NOMO-1 (cell line): Measurements from ENCODE around the gene YEATS4.

Source experiments
- DNase-seq, 2 experiments: peaks; one replicate each; lab custom pipeline; 2025; ENCODE audit not compliant: unreplicated experiment in 2 of 2; lab: John Stamatoyannopoulos, UW

Gene YEATS4

GRCh38 chr12:69341328-69341727 is 18.2 kb upstream of the YEATS4 start:
- peak; percentile 68 to 80 for DNase-seq

GRCh38 chr12:69342421-69342820 is 17.1 kb upstream of the YEATS4 start:
- no peak for DNase-seq

GRCh38 chr12:69343357-69343756 is 16.2 kb upstream of the YEATS4 start:
- peak; percentile 42 to 84 for DNase-seq

DNA sequence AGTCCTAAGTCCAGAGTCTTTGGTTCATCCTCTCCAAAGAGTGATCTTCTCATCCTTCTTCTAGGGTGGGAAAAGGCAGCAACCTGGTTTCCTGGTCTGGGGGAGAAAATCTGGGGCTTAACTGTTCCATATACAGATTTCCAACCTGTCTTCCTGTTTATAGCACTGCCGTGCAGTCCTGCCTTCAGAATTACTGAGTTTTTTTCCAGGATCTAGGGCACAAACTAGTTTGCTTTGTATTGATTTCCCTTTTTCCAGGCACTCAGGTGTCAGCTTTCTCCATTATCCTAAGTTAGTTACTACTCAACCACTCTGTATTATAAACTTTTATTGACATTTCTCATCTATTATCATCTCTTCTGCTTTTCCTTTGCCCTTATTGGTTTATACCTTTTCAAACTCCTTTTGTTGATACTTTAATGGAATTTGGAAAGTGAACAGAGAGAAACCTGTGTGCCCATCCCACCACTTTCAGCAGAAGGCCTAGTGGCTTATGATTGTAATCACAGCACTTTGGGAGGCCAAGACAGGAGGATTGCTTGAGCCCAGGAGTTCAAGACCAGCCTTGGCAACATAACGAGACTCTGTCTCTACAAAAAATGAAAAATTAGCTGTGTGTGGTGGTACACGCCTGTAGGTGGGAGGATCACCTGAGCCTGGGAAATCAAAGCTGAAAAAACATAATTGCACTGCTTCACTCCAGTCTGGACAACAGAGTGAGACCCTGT is 15.5 kb upstream of the YEATS4 start:
- no peak for DNase-seq

- no peak for DNase-seq
Observed at GRCh38 chr12:69345077-69345476, 14.5 kb upstream of the YEATS4 start.

GRCh38 chr12:69345742-69346141 is 13.8 kb upstream of the YEATS4 start:
- no peak for DNase-seq

DNA sequence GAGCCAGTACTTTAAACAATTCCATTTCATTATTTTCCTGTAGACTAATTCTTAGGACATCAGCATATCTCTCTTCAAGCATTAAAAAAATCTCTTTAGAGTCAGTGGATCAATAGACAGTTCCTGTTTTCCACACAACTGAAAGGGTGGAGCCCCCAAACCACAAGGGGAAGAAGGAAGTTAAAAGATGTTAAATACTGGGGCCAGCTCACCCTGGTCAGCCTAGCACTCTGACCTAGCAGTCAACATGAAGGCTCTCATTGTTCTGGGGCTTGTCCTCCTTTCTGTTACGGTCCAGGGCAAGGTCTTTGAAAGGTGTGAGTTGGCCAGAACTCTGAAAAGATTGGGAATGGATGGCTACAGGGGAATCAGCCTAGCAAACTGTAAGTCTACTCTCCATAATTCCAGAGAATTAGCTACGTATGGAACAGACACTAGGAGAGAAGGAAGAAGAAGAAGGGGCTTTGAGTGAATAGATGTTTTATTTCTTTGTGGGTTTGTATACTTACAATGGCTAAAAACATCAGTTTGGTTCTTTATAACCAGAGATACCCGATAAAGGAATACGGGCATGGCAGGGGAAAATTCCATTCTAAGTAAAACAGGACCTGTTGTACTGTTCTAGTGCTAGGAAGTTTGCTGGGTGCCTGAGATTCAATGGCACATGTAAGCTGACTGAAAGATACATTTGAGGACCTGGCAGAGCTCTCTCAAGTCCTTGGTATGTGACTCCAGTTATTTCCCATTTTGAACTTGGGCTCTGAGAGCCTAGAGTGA is 11.2 kb upstream of the YEATS4 start, which contains the start of gene LYZ:
LYZ (plus strand) TSS at position 220 of the 777 bp plus-strand sequence; CDS start at position 248, 28 bp downstream.
- peak; percentile 95 to 97 for DNase-seq

DNA sequence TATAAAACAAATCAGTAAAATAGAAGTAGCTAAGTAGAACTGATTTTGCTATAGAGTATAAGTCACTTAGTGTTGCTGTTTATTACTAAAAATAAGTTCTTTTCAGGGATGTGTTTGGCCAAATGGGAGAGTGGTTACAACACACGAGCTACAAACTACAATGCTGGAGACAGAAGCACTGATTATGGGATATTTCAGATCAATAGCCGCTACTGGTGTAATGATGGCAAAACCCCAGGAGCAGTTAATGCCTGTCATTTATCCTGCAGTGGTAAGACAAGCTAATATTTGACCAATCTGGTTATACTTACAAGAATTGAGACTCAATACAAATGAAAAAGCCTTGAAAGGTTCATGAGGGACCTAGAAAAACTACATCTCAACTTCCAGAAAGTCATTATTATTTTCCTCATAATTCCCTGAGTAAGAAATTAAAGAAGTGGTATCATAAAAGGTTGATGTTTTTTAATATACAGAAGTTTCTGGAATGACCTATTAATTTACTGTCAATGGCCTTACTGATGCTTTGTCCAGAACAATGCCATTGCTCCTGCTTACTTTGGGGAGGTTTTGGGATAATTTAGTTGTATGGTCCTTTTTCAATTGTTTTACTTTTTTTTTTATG is 9.4 kb upstream of the YEATS4 start:
- no peak for DNase-seq

GRCh38 chr12:69350777-69351176 is 8.8 kb upstream of the YEATS4 start:
- DNase-seq, result no peak

DNA sequence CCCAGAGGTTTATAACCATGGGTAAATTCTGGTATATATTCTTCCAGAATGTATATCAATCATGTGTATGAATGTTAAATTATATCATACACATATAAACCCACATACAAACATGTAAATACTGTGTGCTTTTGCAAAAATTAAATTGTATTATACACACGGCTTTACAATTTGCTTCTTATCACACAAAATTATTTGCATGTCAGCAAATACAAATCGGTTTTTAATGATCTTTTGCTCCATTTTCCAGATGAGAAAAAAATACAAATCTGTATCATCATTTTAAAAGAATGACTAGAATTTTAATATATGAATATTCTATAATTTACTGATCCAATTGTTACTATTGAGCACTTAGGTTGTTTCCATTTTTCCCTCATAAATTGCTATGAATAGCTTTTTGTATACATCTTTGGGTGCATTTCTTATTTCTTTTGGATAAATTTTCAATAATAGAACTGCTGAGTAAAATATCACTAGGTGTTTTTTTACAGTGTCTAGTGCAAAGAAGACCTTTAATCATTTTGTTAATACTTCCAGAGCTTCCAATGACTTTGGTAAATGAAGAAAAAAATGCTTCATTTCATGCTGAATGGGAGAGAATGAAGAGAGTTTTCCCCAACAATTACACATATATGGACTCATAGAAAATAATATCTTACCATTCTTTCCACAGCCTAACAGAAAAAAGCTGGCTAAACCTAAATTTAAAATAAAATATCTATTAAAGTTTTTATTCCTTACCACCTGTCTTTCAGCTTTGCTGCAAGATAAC is 7.9 kb upstream of the YEATS4 start:
- DNase-seq, result no peak

- no peak for DNase-seq
Observed at GRCh38 chr12:69352904-69353303, 6.6 kb upstream of the YEATS4 start.

- DNase-seq, result no peak
Observed at GRCh38 chr12:69354172-69354555, 5.4 kb upstream of the YEATS4 start.

GRCh38 chr12:69354556-69355187 is 4.9 kb upstream of the YEATS4 start:
- DNase-seq, result peak in 1 of 2 experiments; percentile 65

DNA sequence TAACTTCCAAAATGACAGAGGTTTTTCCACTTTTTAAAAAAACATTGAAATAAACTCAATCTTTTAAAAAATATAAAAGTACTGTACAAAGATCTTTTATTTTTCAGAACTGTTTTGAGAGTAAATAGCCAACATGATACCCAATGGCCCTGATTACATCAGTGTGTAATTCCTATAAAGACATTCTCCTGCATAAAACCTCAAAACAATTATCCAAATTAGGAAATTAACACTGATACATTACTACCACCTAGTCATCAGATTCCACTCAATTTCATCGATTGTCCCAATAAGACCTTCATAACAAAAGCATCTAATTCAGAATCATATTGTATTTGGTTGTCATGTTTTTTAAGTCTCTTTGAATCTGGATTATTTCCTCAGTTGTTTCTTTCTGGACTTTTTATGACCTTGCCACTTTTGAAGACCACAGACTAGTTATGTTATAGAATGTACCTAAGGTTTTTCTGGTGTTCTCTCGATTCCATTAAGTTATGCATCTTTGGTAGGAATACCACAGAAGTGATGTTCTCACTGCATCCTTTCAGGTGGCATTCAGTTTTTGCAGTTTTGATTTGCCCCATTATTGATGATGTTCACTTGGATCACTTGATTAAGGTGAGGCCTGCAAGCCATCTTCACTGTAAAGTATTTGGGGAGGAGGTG is 4.0 kb upstream of the YEATS4 start:
- DNase-seq, result no peak

GRCh38 chr12:69360348-69360672 is 767 bp downstream of the YEATS4 start:
- no peak for DNase-seq

DNA sequence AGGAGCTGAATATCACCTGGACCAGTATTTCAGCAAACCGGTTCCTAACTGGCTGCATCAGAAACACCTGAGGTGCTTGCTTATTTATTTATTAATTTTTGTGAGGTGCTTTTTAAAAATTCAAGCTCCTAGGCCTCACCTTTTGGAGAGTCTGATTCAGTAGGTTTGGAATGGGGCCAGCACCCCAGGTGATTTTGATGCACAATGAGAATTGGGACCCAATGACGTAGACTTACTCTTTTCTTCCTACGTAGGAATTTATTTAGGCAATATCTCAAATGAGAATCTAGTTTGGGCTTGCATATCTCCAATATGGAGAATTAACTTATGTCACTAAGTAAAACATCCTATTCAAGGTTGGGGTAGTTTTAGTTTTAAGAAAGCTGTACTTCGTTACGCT is 7.3 kb downstream of the YEATS4 start:
- no peak for DNase-seq

- DNase-seq, result no peak
Observed at GRCh38 chr12:69368171-69368570, 8.6 kb downstream of the YEATS4 start.

- no peak for DNase-seq
Observed at GRCh38 chr12:69383074-69383473, 23.5 kb downstream of the YEATS4 start.

GRCh38 chr12:69385038-69385437 is 25.5 kb downstream of the YEATS4 start:
- no peak for DNase-seq

- DNase-seq, result no peak
Observed at GRCh38 chr12:69386921-69387320, 27.4 kb downstream of the YEATS4 start.
